HCT116 (cell line): ENCODE results near the gene TRIM26. TPM values are rescaled to one million over a fixed set of nuclear protein-coding genes. Genes with fewer than 3 reads are reported as not detected.

Source experiments
- ATAC-seq: fragments of 200-7000 bp; cut with Tn5 transposase; 2 replicates; pipeline ENCODE4 v1.9.1; 2020; ENCODE audit warnings: mild to moderate bottlenecking, moderate library complexity
- BruUV-seq: library from RNA; stranded (reverse); fragments of 400-500 nt; replicated peaks from 2 replicates; lab custom pipeline; 2021; lab: Mats Ljungman, UMichigan
- CTCF ChIA-PET: fragments of 300-600 bp; sonication (Branson Sonifier 250); formaldehyde crosslinking; loops from one replicate; lab custom pipeline; 2021; ENCODE audit warnings: antibody characterized with exemption; lab: Charles Lee
- POLR2A ChIA-PET: fragments of 300-600, 350-600 bp; sonication (Branson Sonifier 250); formaldehyde crosslinking; loops from one replicate; lab custom pipeline; 2021; ENCODE audit warnings: antibody characterized with exemption; lab: Charles Lee
- RAD21 ChIA-PET, 2 experiments: fragments of 300-600 bp; sonication (Branson Sonifier 250); formaldehyde crosslinking; loops; one replicate each; lab custom pipeline; 2023; ENCODE audit warnings: low total read pairs in 2 of 2; ENCODE audit not compliant: uncharacterized antibody in 2 of 2, unreplicated experiment in 2 of 2, low non-redundant PET in 1 of 2; lab: Charles Lee
- DNase-seq: peaks from one replicate; pipeline ENCODE4 v3.0.0-alpha.2; 2010; ENCODE audit warnings: low read depth, low spot score
- H2AFZ ChIP-seq: fragments of 200-600 bp; shearing (Covaris generic), sonication (generic); 2 replicates; pipeline ENCODE4 v1.6.1; 2017; ENCODE audit warnings: low read depth, mixed run types, mixed read lengths, antibody characterized with exemption, low read length; ENCODE audit not compliant: poor library complexity, severe bottlenecking
- H3K27ac ChIP-seq: 2 replicates; pipeline ENCODE4 v1.5.1; 2012; ENCODE audit warnings: low read depth, low read length
- H3K27me3 ChIP-seq: fragments of 200-600 bp; sonication (generic); 2 replicates; pipeline ENCODE4 v1.6.1; 2016; ENCODE audit warnings: mixed run types, low read length, mixed read lengths; ENCODE audit not compliant: insufficient read depth
- H3K36me3 ChIP-seq, 2 experiments: fragments of 200-500 bp in 1 of 2; fragments of 200-600 bp in 1 of 2; sonication (Bioruptor generic) in 1 of 2; sonication (generic) in 1 of 2; 2 replicates each; pipeline versions ENCODE4 v1.5.1 to v1.6.1; 2014 to 2016; ENCODE audit warnings: low read length in 2 of 2, inconsistent platforms in 1 of 2, mixed read lengths in 1 of 2, mixed run types in 1 of 2; ENCODE audit not compliant: insufficient read depth in 2 of 2, control insufficient read depth in 1 of 2
- H3K4me1 ChIP-seq, 2 experiments: fragments of 200-600 bp in 1 of 2; sonication (generic) in 1 of 2; 2 replicates each; pipeline versions ENCODE4 v1.5.1 to v1.6.1; 2012 to 2017; ENCODE audit warnings: low read length in 2 of 2, inconsistent platforms in 1 of 2, mild to moderate bottlenecking in 1 of 2, mixed read lengths in 1 of 2, mixed run types in 1 of 2, moderate library complexity in 1 of 2; ENCODE audit not compliant: insufficient read depth in 2 of 2, control insufficient read depth in 1 of 2
- H3K4me2 ChIP-seq: fragments of 200-600 bp; sonication (generic); 2 replicates; pipeline ENCODE4 v1.6.1; 2017; ENCODE audit warnings: mixed run types, low read length, mixed read lengths
- H3K4me3 ChIP-seq, 2 experiments: fragments of 200-600 bp in 1 of 2; sonication (generic) in 1 of 2; replicated peaks in 1 of 2; 2 replicates each; pipeline ENCODE4 v1.5.1; 2011 to 2016; ENCODE audit warnings: low read length in 2 of 2, control low read depth in 1 of 2, low read depth in 1 of 2, mild to moderate bottlenecking in 1 of 2, mixed read lengths in 1 of 2, mixed run types in 1 of 2
- H3K79me2 ChIP-seq: fragments of 200-600 bp; sonication (generic); 2 replicates; pipeline ENCODE4 v1.6.1; 2017; ENCODE audit warnings: mild to moderate bottlenecking, mixed run types, low read length, moderate library complexity, mixed read lengths; ENCODE audit not compliant: insufficient read depth
- H3K9ac ChIP-seq: fragments of 200-600 bp; sonication (generic); 2 replicates; pipeline ENCODE4 v1.6.1; 2016; ENCODE audit warnings: low read length, mixed read lengths
- H3K9me2 ChIP-seq: fragments of 200-600 bp; sonication (generic), shearing (Covaris generic); 2 replicates; pipeline ENCODE4 v1.6.1; 2017; ENCODE audit warnings: mixed run types, mild to moderate bottlenecking, moderate library complexity; ENCODE audit not compliant: insufficient read depth
- H3K9me3 ChIP-seq, 2 experiments: fragments of 200-500 bp in 1 of 2; fragments of 200-600 bp in 1 of 2; sonication (Bioruptor generic) in 1 of 2; sonication (generic) in 1 of 2; 2 replicates each; pipeline ENCODE4 v1.6.1; 2014 to 2017; ENCODE audit warnings: low read length in 2 of 2, mixed read lengths in 2 of 2, inconsistent platforms in 1 of 2, low read depth in 1 of 2, mild to moderate bottlenecking in 1 of 2, mixed run types in 1 of 2, moderate library complexity in 1 of 2; ENCODE audit not compliant: control insufficient read depth in 1 of 2, insufficient read depth in 1 of 2
- H4K20me1 ChIP-seq: fragments of 200-600 bp; sonication (generic), shearing (Covaris generic); 2 replicates; pipeline ENCODE4 v1.6.1; 2017; ENCODE audit warnings: mixed run types, mild to moderate bottlenecking, moderate library complexity; ENCODE audit not compliant: insufficient read depth
- CBX3 ChIP-seq: IDR thresholded peaks from 2 replicates; pipeline ENCODE4 v1.6.1; 2012; ENCODE audit warnings: low read depth
- ELF1 ChIP-seq: IDR thresholded peaks from 2 replicates; pipeline ENCODE4 v1.6.1; 2012; ENCODE audit warnings: low read depth, borderline replicate concordance
- EZH2 ChIP-seq: fragments of 200-600 bp; sonication (generic); IDR thresholded peaks from 2 replicates; pipeline ENCODE4 v1.6.1; 2017; ENCODE audit warnings: antibody characterized with exemption, mixed run types
- EZH2phosphoT487 ChIP-seq: fragments of 200-600 bp; IDR thresholded peaks from 2 replicates; pipeline ENCODE4 v1.6.1; 2018; ENCODE audit warnings: antibody characterized with exemption, borderline replicate concordance
- POLR2AphosphoS5 ChIP-seq: IDR thresholded peaks from 2 replicates; pipeline ENCODE4 v1.6.1; 2011; ENCODE audit warnings: mild to moderate bottlenecking, low read depth, low read length, moderate library complexity
- SRF ChIP-seq: IDR thresholded peaks from 2 replicates; pipeline ENCODE4 v1.6.1; 2012; ENCODE audit warnings: low read depth
- YY1 ChIP-seq: IDR thresholded peaks from 2 replicates; pipeline ENCODE4 v1.6.1; 2011; ENCODE audit warnings: low read length, low read depth, moderate library complexity, mild to moderate bottlenecking; ENCODE audit not compliant: insufficient replicate concordance; ENCODE audit errors: extremely low read depth
- ZBTB33 ChIP-seq: IDR thresholded peaks from 2 replicates; pipeline ENCODE4 v1.6.1; 2011; ENCODE audit warnings: mild to moderate bottlenecking, low read length, moderate library complexity; ENCODE audit not compliant: insufficient replicate concordance; ENCODE audit errors: extremely low read depth
- ZNF274 ChIP-seq: fragments of 200-500 bp; sonication (Bioruptor generic); IDR thresholded peaks from 2 replicates; pipeline ENCODE4 v1.6.1; 2014; ENCODE audit warnings: mild to moderate bottlenecking, low read depth, low read length, inconsistent platforms
- intact Hi-C: fragments of 100-400 bp; cut with micrococcal nuclease; formaldehyde crosslinking; loops from 2 replicates; pipeline ENCODE4 v1.10.0; 2022
- total RNA-seq: library from RNA; stranded (reverse); gene quantifications from one replicate; pipeline ENCODE4 v1.2.1, GENCODE V29; 2021; ENCODE audit not compliant: unreplicated experiment
- TF ChIP-seq, protein P1 (sequence below), 3 experiments: fragments of 200-600 bp in 1 of 3; sonication (generic) in 1 of 3; IDR thresholded peaks in 2 of 3; conservative IDR thresholded peaks in 1 of 3; 2 replicates each; pipeline ENCODE4 v1.5.1; 2012 to 2017; ENCODE audit warnings: low read depth in 2 of 3, low read length in 2 of 3, antibody characterized with exemption in 1 of 3, borderline replicate concordance in 1 of 3, control low read depth in 1 of 3, mild to moderate bottlenecking in 1 of 3, mixed read lengths in 1 of 3, mixed run types in 1 of 3, moderate library complexity in 1 of 3; ENCODE audit not compliant: insufficient read depth in 1 of 3

The TRIM26 gene
- total RNA-seq, 1 experiment from 2014 or later = 32.2 TPM

DNA sequence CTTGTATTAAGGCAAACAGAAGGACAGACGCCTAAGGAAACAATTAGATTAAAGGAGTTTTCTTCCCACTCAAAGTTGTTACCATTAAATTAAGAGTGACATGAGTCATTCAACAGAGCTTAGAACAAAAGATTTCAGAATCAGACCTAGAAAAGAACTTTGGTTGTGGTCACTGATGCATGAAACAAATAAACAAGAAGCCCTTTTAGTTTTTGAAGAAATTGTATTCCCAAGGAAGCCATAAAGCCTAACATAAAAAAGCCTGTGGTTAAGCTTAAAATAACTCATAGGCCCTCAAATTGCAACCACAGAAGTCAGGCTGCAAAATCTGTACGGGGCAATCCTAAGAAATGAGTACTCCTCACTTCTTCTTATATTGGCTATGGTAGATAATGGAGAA lies 17.9 kb upstream of the TRIM26 start:
- Histone ChIP-seq H4K20me1 (no peaks in the 10 kb centered on the region), H3K4me3 (no peak overlapping the region), H3K9ac (no peak overlapping the region), H2AFZ (no peak overlapping the region)
- POLR2A ChIA-PET = no interaction called here
- TF ChIP-seq EZH2phosphoT487 = no peak
- TF ChIP-seq, all 23 proteins: peak for 0
- DNase-seq (no peak), ATAC-seq (no peak)
- no peaks in the 10 kb centered on the region for H3K9me3 ChIP-seq
- no TSS peak for BruUV-seq
- RAD21 ChIA-PET = no interaction called here
- no peaks in the 10 kb centered on the region for H3K36me3 ChIP-seq
- H3K79me2 ChIP-seq = no peaks in the 10 kb centered on the region
- H3K9me2 ChIP-seq = no peaks in the 10 kb centered on the region
- CTCF ChIA-PET = no interaction called here
- H3K4me1 ChIP-seq = no peaks in the 10 kb centered on the region
- H3K27ac ChIP-seq = no peak overlapping the region
- no peak overlapping the region for H3K4me2 ChIP-seq
- H3K27me3 ChIP-seq = peaks cover 21% of the 10 kb centered on the region
- intact Hi-C loops = no loop called here

GRCh38 chr6:30227763-30228487 lies 14.7 kb upstream of the TRIM26 start:
- no peak overlapping the region for H3K4me3 ChIP-seq

More at GRCh38 chr6:30227763-30228487, 14.7 kb upstream of the TRIM26 start:
- Histone ChIP-seq H2AFZ (no peak overlapping the region), H3K79me2 (no peaks in the 10 kb centered on the region), H3K9me2 (no peaks in the 10 kb centered on the region), H3K9me3 (peaks cover 2 to 7% of the 10 kb centered on the region in 2 experiments; a peak in 1 of 4 replicates), H3K9ac (no peak overlapping the region), H3K27ac (no peak overlapping the region)
- CTCF ChIA-PET = interaction anchor here (0.8 to 2.6 kb wide), 4 partner anchors 9 to 12 kb away, joined by 3 to 17 read pairs (median 4); no protein-coding TSS in a partner anchor
- DNase-seq = no peak
- intact Hi-C loops = no loop called here
- POLR2A ChIA-PET = no interaction called here
- RAD21 ChIA-PET = no interaction called here
- no peak for TF ChIP-seq CBX3
- TF ChIP-seq SRF = no peak
- no peak for TF ChIP-seq ZBTB33
- TF ChIP-seq, protein P1, sequence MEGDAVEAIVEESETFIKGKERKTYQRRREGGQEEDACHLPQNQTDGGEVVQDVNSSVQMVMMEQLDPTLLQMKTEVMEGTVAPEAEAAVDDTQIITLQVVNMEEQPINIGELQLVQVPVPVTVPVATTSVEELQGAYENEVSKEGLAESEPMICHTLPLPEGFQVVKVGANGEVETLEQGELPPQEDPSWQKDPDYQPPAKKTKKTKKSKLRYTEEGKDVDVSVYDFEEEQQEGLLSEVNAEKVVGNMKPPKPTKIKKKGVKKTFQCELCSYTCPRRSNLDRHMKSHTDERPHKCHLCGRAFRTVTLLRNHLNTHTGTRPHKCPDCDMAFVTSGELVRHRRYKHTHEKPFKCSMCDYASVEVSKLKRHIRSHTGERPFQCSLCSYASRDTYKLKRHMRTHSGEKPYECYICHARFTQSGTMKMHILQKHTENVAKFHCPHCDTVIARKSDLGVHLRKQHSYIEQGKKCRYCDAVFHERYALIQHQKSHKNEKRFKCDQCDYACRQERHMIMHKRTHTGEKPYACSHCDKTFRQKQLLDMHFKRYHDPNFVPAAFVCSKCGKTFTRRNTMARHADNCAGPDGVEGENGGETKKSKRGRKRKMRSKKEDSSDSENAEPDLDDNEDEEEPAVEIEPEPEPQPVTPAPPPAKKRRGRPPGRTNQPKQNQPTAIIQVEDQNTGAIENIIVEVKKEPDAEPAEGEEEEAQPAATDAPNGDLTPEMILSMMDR (IDR thresholded peaks at IDR 0.05 in 2 of 3, conservative IDR thresholded peaks at IDR 0.05 in 1 of 3; ENCODE audit: borderline replicate concordance in 1 of 3, insufficient read depth in 1 of 3, low read depth in 2 of 3, low read length in 2 of 3) = no peak
- TF ChIP-seq YY1 = no peak
- TF ChIP-seq ZNF274 = no peak
- no peak for TF ChIP-seq POLR2AphosphoS5
- no peak for TF ChIP-seq EZH2
- TF ChIP-seq ELF1 = no peak
- TF ChIP-seq, all 23 proteins: peak for 0
- Histone ChIP-seq H3K36me3 (no peaks in the 10 kb centered on the region), H3K4me2 (no peak overlapping the region), H3K4me1 (no peaks in the 10 kb centered on the region), H3K27me3 (0 out of 2 replicates have a peak, but pooled peaks cover 1% of the 10 kb centered on the region), H4K20me1 (no peaks in the 10 kb centered on the region)
- no peak for ATAC-seq
- BruUV-seq = no TSS peak
